NCI-H2107 treated with DMSO at 0.1 percent for 48 hours (cell line): ENCODE data around the gene ZNF391.
"Not testable (repeated sequence)": the region's sequence is repeated elsewhere in the genome, so short reads cannot be mapped to it uniquely, and the experiment has no call there.

Source experiments
- DNase-seq: peaks from one replicate; lab custom pipeline; 2025; ENCODE audit not compliant: unreplicated experiment; lab: John Stamatoyannopoulos, UW

The ZNF391 gene

GRCh38 chr6:27422651-27423332 is 34.2 kb downstream of the ZNF391 start:
- no peak for DNase-seq

GRCh38 chr6:27424851-27425250 is 36.3 kb downstream of the ZNF391 start:
- DNase-seq, result not testable (repeated sequence)

GRCh38 chr6:27426045-27426620 is 37.6 kb downstream of the ZNF391 start:
- DNase-seq, result no peak

GRCh38 chr6:27428502-27428901 is 39.9 kb downstream of the ZNF391 start:
- no peak for DNase-seq

- DNase-seq, result no peak
Measured at GRCh38 chr6:27428966-27429365, 40.4 kb downstream of the ZNF391 start.

GRCh38 chr6:27433714-27434113 is 45.2 kb downstream of the ZNF391 start:
- no peak for DNase-seq

GRCh38 chr6:27439371-27439770 is 50.8 kb downstream of the ZNF391 start:
- DNase-seq, result no peak

- no peak for DNase-seq
Measured at GRCh38 chr6:27441001-27441400, 52.4 kb downstream of the ZNF391 start.

GRCh38 chr6:27442932-27443331 is 54.4 kb downstream of the ZNF391 start:
- no peak for DNase-seq

- no peak for DNase-seq
Measured at GRCh38 chr6:27448456-27448855, 59.9 kb downstream of the ZNF391 start.

- no peak for DNase-seq
Measured at GRCh38 chr6:27451660-27452390, 63.3 kb downstream of the ZNF391 start.

- DNase-seq, result no peak
Measured at GRCh38 chr6:27452496-27452897, 63.9 kb downstream of the ZNF391 start.
